Vagina (tissue), 2 donors: ENCODE measurements around the gene MT1B.

Source experiments
- POLR2A ChIP-seq, 2 donors: fragments of 450-650 bp; IDR thresholded peaks; one replicate each; pipeline ENCODE4 v1.6.1; 2017; ENCODE audit warnings: antibody characterized with exemption in 2 of 2, mild to moderate bottlenecking in 2 of 2, moderate library complexity in 2 of 2
- POLR2AphosphoS5 ChIP-seq, 2 donors: sonication (generic); formaldehyde crosslinking; IDR thresholded peaks; one replicate each; pipeline ENCODE4 v1.9.0; 2017; ENCODE audit warnings: antibody characterized with exemption in 2 of 2, mild to moderate bottlenecking in 2 of 2, low read depth in 1 of 2; ENCODE audit not compliant: insufficient read depth in 1 of 2
- TF ChIP-seq, protein P1 (sequence below), 3 experiments: fragments of 450-650 bp in 2 of 3; fragments of 200-600 bp in 1 of 3; sonication (generic) in 1 of 3; IDR thresholded peaks; one replicate each; pipeline ENCODE4 v1.5.1; 2017 to 2019; ENCODE audit warnings: antibody characterized with exemption in 3 of 3, mild to moderate bottlenecking in 2 of 3, moderate library complexity in 2 of 3

DNA sequence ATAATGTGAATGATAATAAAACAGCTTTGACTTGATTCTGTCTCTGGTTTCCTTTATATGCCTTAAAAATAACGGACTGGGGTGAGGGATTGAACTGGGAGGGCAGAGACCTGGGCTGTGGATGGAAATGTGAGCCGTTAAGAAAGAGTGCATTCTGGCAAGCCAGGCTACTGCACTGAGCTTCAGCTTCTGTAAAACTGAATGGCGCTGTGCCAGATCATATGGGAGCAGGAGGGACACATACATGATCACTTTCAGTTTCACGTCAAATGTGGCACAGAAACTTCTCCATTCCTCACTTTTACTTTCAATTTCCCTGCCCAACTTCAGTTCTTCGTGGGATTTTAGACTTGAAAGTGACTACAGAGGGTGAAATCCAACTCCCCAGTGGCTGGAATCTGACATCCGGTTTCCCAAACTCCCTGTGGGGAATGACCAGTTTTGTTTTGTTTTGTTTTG, 42.2 kb upstream of the MT1B start:
- TF ChIP-seq POLR2A (IDR thresholded peaks at IDR 0.05) (no peak), POLR2AphosphoS5 (IDR thresholded peaks at IDR 0.05; ENCODE audit: insufficient read depth in 1 of 2, low read depth in 1 of 2) (no peak)
- TF ChIP-seq, protein P1, sequence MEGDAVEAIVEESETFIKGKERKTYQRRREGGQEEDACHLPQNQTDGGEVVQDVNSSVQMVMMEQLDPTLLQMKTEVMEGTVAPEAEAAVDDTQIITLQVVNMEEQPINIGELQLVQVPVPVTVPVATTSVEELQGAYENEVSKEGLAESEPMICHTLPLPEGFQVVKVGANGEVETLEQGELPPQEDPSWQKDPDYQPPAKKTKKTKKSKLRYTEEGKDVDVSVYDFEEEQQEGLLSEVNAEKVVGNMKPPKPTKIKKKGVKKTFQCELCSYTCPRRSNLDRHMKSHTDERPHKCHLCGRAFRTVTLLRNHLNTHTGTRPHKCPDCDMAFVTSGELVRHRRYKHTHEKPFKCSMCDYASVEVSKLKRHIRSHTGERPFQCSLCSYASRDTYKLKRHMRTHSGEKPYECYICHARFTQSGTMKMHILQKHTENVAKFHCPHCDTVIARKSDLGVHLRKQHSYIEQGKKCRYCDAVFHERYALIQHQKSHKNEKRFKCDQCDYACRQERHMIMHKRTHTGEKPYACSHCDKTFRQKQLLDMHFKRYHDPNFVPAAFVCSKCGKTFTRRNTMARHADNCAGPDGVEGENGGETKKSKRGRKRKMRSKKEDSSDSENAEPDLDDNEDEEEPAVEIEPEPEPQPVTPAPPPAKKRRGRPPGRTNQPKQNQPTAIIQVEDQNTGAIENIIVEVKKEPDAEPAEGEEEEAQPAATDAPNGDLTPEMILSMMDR (IDR thresholded peaks at IDR 0.05), result peak in 1 of 3 experiments; percentile 27
